Trophoblast cell (in vitro differentiated cells and primary cell): Measurements from ENCODE around the gene NRAP.

Experiments used
- DNase-seq, 2 donors: peaks; one replicate each; pipeline ENCODE4 v3.0.0-alpha.2; 2016
- H2AFZ ChIP-seq: 2 replicates; pipeline ENCODE4 v1.6.1; 2013; ENCODE audit warnings: low read length, moderate library complexity, mild to moderate bottlenecking; ENCODE audit not compliant: insufficient read depth, poor library complexity
- H2AK5ac ChIP-seq: 2 replicates; pipeline ENCODE4 v1.6.1; 2013; ENCODE audit warnings: mild to moderate bottlenecking, low read length
- H2BK120ac ChIP-seq: 2 replicates; pipeline ENCODE4 v1.6.1; 2013; ENCODE audit warnings: low read length, mild to moderate bottlenecking, moderate library complexity; ENCODE audit not compliant: insufficient read depth, poor library complexity
- H2BK12ac ChIP-seq: 2 replicates; pipeline ENCODE4 v1.6.1; 2013; ENCODE audit warnings: mild to moderate bottlenecking, low read length, moderate library complexity
- H2BK5ac ChIP-seq: 2 replicates; pipeline ENCODE4 v1.6.1; 2013; ENCODE audit warnings: low read length, low read depth, moderate library complexity, mild to moderate bottlenecking; ENCODE audit not compliant: poor library complexity
- H3K14ac ChIP-seq: 2 replicates; pipeline ENCODE4 v1.6.1; 2013; ENCODE audit warnings: mild to moderate bottlenecking, low read length
- H3K18ac ChIP-seq: 2 replicates; pipeline ENCODE4 v1.6.1; 2013; ENCODE audit warnings: mild to moderate bottlenecking, low read length
- H3K23ac ChIP-seq: 2 replicates; pipeline ENCODE4 v1.6.1; 2013; ENCODE audit warnings: low read length
- H3K27ac ChIP-seq: 2 replicates; pipeline ENCODE4 v1.5.1; 2013; ENCODE audit warnings: low read depth, mild to moderate bottlenecking, inconsistent platforms, low read length, moderate library complexity
- H3K27me3 ChIP-seq: 2 replicates; pipeline ENCODE4 v1.6.1; 2013; ENCODE audit warnings: inconsistent platforms, mild to moderate bottlenecking, low read length, moderate library complexity; ENCODE audit not compliant: insufficient read depth
- H3K36me3 ChIP-seq, 2 experiments: 1 replicate in 1 of 2; 2 replicates in 1 of 2; pipeline ENCODE4 v1.6.1; 2013; ENCODE audit warnings: low read length in 2 of 2, mild to moderate bottlenecking in 2 of 2, moderate library complexity in 1 of 2; ENCODE audit not compliant: insufficient read depth in 2 of 2, control insufficient read depth in 1 of 2
- H3K4ac ChIP-seq: 2 replicates; pipeline ENCODE4 v1.6.1; 2013; ENCODE audit warnings: low read depth, mild to moderate bottlenecking, low read length, moderate library complexity
- H3K4me1 ChIP-seq, 2 experiments: 1 replicate in 1 of 2; 2 replicates in 1 of 2; pipeline ENCODE4 v1.6.1; 2013; ENCODE audit warnings: low read length in 2 of 2, mild to moderate bottlenecking in 2 of 2, moderate library complexity in 1 of 2; ENCODE audit not compliant: insufficient read depth in 2 of 2, control insufficient read depth in 1 of 2
- H3K4me2 ChIP-seq: 2 replicates; pipeline ENCODE4 v1.6.1; 2013; ENCODE audit warnings: inconsistent platforms, mild to moderate bottlenecking, low read length, moderate library complexity
- H3K4me3 ChIP-seq: 2 replicates; pipeline ENCODE4 v1.5.1; 2013; ENCODE audit warnings: mild to moderate bottlenecking, low read depth, low read length, inconsistent platforms
- H3K79me1 ChIP-seq: one replicate; pipeline ENCODE4 v1.6.1; 2013; ENCODE audit warnings: low read length
- H3K79me2 ChIP-seq: 2 replicates; pipeline ENCODE4 v1.6.1; 2013; ENCODE audit warnings: low read length, mild to moderate bottlenecking; ENCODE audit not compliant: control insufficient read depth, insufficient read depth, poor library complexity
- H3K9ac ChIP-seq: 2 replicates; pipeline ENCODE4 v1.6.1; 2013; ENCODE audit warnings: mild to moderate bottlenecking, low read length
- H3K9me3 ChIP-seq: 2 replicates; pipeline ENCODE4 v1.6.1; 2013; ENCODE audit warnings: low read depth, mild to moderate bottlenecking, control low read depth, inconsistent platforms, low read length; ENCODE audit not compliant: insufficient read depth
- H4K12ac ChIP-seq: 2 replicates; pipeline ENCODE4 v1.6.1; 2013; ENCODE audit warnings: low read depth, mild to moderate bottlenecking, low read length, moderate library complexity
- H4K8ac ChIP-seq: 2 replicates; pipeline ENCODE4 v1.6.1; 2013; ENCODE audit warnings: low read depth, mild to moderate bottlenecking, low read length, moderate library complexity
- H4K91ac ChIP-seq: one replicate; pipeline ENCODE4 v1.6.1; 2013; ENCODE audit warnings: low read depth, mild to moderate bottlenecking, low read length, moderate library complexity
- WGBS: extraction: QIAGEN DNeasy Blood & Tissue Kit; methylation state at CpG from one replicate; pipeline ENCODE4 v1.1.7; 2013; ENCODE audit warnings: missing lambda C conversion rate; ENCODE audit not compliant: insufficient read length, insufficient coverage; ENCODE audit errors: extremely low coverage; 5-methylcytosine and 5-hydroxymethylcytosine counted together

Gene NRAP

DNA sequence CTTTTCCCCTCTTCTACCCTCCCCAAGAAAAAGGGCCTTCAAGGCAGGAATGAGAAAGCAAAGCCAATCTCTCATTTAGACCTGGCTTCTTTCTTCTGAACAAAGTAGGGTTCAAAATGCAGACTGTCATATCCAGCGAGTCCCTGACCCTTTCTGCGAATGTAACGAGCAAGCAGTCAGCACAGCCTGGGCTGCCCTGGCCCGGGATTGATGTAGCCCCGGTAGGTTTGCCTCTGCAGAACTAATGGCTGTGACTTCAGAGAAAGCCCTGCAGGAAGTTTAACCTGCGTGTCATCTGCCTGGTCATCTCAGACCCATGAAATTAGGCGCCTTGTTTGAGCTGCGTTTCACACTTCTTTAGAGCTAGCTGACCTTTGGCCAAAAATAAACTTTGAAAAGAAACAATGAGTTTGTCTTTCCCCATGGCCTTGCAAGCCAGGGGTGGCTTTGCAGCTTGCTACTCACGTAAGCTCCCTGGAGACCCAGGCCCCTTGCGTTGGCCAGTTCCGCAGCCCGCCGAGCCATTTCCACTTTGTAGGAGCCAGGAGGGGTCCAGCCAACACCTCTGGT is 74.6 kb downstream of the NRAP start:
- no CpG with 5 or more reads among the region's 13 CpGs for WGBS
- H3K4me2 ChIP-seq, result no peak overlapping the region
- H3K4me3 ChIP-seq, result no peak overlapping the region
- H4K12ac ChIP-seq, result no peak overlapping the region
- no peak overlapping the region for H3K14ac ChIP-seq
- H3K27me3 ChIP-seq, result no peaks in the 10 kb centered on the region
- H2BK120ac ChIP-seq, result no peak overlapping the region
- H2BK5ac ChIP-seq, result no peak overlapping the region
- H3K79me1 ChIP-seq, result no peaks in the 10 kb centered on the region
- no peak overlapping the region for H2AK5ac ChIP-seq
- H3K4me1 ChIP-seq, result no peaks in the 10 kb centered on the region
- H3K9ac ChIP-seq, result no peak overlapping the region
- no peak overlapping the region for H4K8ac ChIP-seq
- no peaks in the 10 kb centered on the region for H3K79me2 ChIP-seq
- no peak for DNase-seq
- no peak overlapping the region for H3K23ac ChIP-seq
- no peak overlapping the region for H2AFZ ChIP-seq
- no peak overlapping the region for H3K18ac ChIP-seq
- no peak overlapping the region for H4K91ac ChIP-seq
- no peak overlapping the region for H3K4ac ChIP-seq
- no peaks in the 10 kb centered on the region for H3K36me3 ChIP-seq
- no peak overlapping the region for H3K27ac ChIP-seq
- H2BK12ac ChIP-seq, result no peak overlapping the region
- H3K9me3 ChIP-seq, result no peaks in the 10 kb centered on the region

DNA sequence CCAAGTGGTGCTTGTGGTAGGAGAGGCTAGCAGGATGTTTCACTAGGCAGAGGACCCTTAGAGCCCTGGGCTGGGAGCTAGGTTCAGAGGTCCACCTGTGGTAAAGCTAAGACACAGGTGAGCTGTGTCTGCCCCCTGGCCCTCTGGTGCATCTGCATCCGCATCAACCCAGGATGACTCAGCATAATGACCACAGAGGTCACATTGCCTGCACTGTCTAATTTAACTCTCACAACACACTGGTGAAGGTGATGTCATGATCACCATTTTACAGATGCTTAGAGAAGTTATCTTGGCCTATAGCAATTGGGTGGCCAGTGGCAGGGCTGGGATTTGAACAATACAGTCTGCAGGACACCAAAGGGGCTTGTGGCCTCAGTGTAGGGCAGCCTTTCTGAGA is 77.9 kb downstream of the NRAP start:
- H3K23ac ChIP-seq, result no peak overlapping the region
- H2AFZ ChIP-seq, result no peak overlapping the region
- no peak overlapping the region for H3K27ac ChIP-seq
- H3K79me1 ChIP-seq, result no peaks in the 10 kb centered on the region
- no peak overlapping the region for H3K18ac ChIP-seq
- H3K4ac ChIP-seq, result no peak overlapping the region
- H3K4me1 ChIP-seq, result no peaks in the 10 kb centered on the region
- H4K12ac ChIP-seq, result no peak overlapping the region
- no peaks in the 10 kb centered on the region for H3K79me2 ChIP-seq
- no peaks in the 10 kb centered on the region for H3K36me3 ChIP-seq
- no peak overlapping the region for H2BK12ac ChIP-seq
- H3K9ac ChIP-seq, result no peak overlapping the region
- H3K27me3 ChIP-seq, result no peaks in the 10 kb centered on the region
- no peaks in the 10 kb centered on the region for H3K9me3 ChIP-seq
- no CpG with 5 or more reads among the region's 1 CpG for WGBS
- no peak overlapping the region for H3K4me2 ChIP-seq
- H2BK120ac ChIP-seq, result no peak overlapping the region
- no peak overlapping the region for H2AK5ac ChIP-seq
- no peak overlapping the region for H2BK5ac ChIP-seq
- no peak overlapping the region for H3K14ac ChIP-seq
- no peak overlapping the region for H4K8ac ChIP-seq
- no peak overlapping the region for H3K4me3 ChIP-seq
- H4K91ac ChIP-seq, result no peak overlapping the region
- no peak for DNase-seq

DNA sequence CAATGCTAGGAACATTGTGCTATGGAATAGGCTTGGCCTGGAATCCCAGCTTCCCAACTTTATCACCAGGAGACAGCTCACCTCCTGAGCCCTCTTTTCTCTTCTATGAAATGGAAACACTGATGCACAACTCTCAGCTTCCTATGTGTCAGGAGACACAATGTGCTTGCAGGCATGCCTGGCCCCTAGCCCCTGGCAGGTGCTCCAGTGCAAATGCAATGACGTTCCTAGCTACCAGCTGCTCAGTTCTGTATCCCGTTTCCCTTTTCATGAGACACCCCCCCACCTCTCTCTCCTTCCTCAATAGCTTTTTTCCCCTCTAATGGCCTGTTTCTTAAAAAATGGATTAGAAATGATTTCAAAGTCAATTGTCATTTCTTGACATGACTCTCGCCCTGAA is 80.3 kb downstream of the NRAP start:
- Histone ChIP-seq H3K18ac (no peak overlapping the region), H3K4ac (no peak overlapping the region), H3K23ac (no peak overlapping the region), H3K14ac (no peak overlapping the region), H3K9ac (no peak overlapping the region), H3K36me3 (no peaks in the 10 kb centered on the region), H4K91ac (no peak overlapping the region), H3K4me3 (peak overlapping the region; percentile 44), H2AFZ (no peak overlapping the region), H4K8ac (no peak overlapping the region), H2BK120ac (no peak overlapping the region), H2BK12ac (no peak overlapping the region), H3K27me3 (no peaks in the 10 kb centered on the region), H3K9me3 (no peaks in the 10 kb centered on the region), H3K4me2 (no peak overlapping the region), H3K79me1 (no peaks in the 10 kb centered on the region), H2BK5ac (no peak overlapping the region), H4K12ac (no peak overlapping the region), H3K27ac (no peak overlapping the region), H3K79me2 (no peaks in the 10 kb centered on the region), H2AK5ac (no peak overlapping the region), H3K4me1 (no peaks in the 10 kb centered on the region)
- no CpG with 5 or more reads among the region's 3 CpGs for WGBS
- no peak for DNase-seq

DNA sequence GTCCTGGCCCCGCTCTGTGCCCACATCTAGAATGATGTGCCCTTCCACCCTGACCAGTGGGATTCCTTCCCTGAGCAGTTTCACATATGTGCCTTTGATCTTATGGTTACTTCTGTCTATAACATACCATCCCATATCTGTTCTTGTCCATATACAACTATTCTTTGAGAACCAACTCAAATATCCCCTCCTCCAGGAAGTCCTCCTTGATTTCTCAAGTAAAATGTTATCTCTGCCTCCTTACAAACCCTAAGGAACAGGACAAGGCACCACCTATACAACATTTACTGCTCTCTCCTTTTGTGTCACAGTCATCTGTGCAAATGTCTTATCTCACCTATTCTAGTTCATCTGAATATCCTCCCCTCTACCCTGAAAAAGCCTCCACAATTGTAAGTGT is 82.7 kb downstream of the NRAP start:
- Histone ChIP-seq H3K27ac (no peak overlapping the region), H3K14ac (no peak overlapping the region), H3K23ac (no peak overlapping the region), H2BK5ac (no peak overlapping the region), H4K12ac (no peak overlapping the region), H2AK5ac (no peak overlapping the region), H3K36me3 (no peaks in the 10 kb centered on the region), H3K9me3 (no peaks in the 10 kb centered on the region), H3K4me3 (no peak overlapping the region), H2AFZ (no peak overlapping the region), H2BK12ac (no peak overlapping the region), H3K4me1 (no peaks in the 10 kb centered on the region), H3K4me2 (no peak overlapping the region), H3K27me3 (no peaks in the 10 kb centered on the region), H3K18ac (no peak overlapping the region), H2BK120ac (no peak overlapping the region), H4K8ac (no peak overlapping the region), H4K91ac (no peak overlapping the region), H3K79me2 (no peaks in the 10 kb centered on the region), H3K79me1 (no peaks in the 10 kb centered on the region), H3K9ac (no peak overlapping the region), H3K4ac (no peak overlapping the region)
- no CpG with 5 or more reads among the region's 1 CpG for WGBS
- no peak for DNase-seq
